Testis (tissue), 3 donors: ENCODE measurements around the gene CLEC16A. TPM values are rescaled to one million over a fixed set of nuclear protein-coding genes. Genes with fewer than 3 reads are reported as not detected.

Experiments
- DNase-seq: peaks from one replicate; pipeline ENCODE4 v3.0.0-alpha.2; 2019
- H3K27ac ChIP-seq, 2 donors: fragments of 200-600 bp; sonication (generic); one replicate each; pipeline ENCODE4 v1.5.1; 2019
- H3K27me3 ChIP-seq: fragments of 200-600 bp; sonication (generic); one replicate; pipeline ENCODE4 v1.5.1; 2019
- H3K36me3 ChIP-seq: fragments of 200-600 bp; sonication (generic); one replicate; pipeline ENCODE4 v1.5.1; 2017; ENCODE audit warnings: low read depth; ENCODE audit errors: missing control alignments
- H3K4me1 ChIP-seq: fragments of 200-600 bp; sonication (generic); one replicate; pipeline ENCODE4 v1.5.1; 2019
- H3K4me3 ChIP-seq, 2 donors: fragments of 200-600 bp; sonication (generic); one replicate each; pipeline ENCODE4 v1.5.1; 2017 to 2019
- H3K9me3 ChIP-seq: fragments of 200-600 bp; sonication (generic); one replicate; pipeline ENCODE4 v1.5.1; 2017
- CTCF ChIP-seq, 3 experiments: fragments of 450-650 bp in 2 of 3; fragments of 200-600 bp in 1 of 3; sonication (generic) in 1 of 3; IDR thresholded peaks; one replicate each; pipeline ENCODE4 v1.5.1; 2016 to 2019; ENCODE audit warnings: antibody characterized with exemption in 3 of 3, mild to moderate bottlenecking in 2 of 3, moderate library complexity in 1 of 3
- POLR2A ChIP-seq: fragments of 450-650 bp; IDR thresholded peaks from one replicate; pipeline ENCODE4 v1.6.1; 2017; ENCODE audit warnings: antibody characterized with exemption, mild to moderate bottlenecking, moderate library complexity
- WGBS, 2 donors: methylation state at CpG; one replicate each; pipeline ENCODE4 v1.1.5; 2018; 5-methylcytosine and 5-hydroxymethylcytosine counted together
- intact Hi-C: fragments of 100-400 bp; cut with DNase I; formaldehyde crosslinking; loops from one replicate; pipeline ENCODE4 v1.15.1; 2023; ENCODE audit warnings: low total_unique reads
- polyA plus RNA-seq: library from polyadenylated mRNA; stranded (reverse); fragments of 350-450 nt; fragmentation: Illumina TruSeq; extraction: RNeasy Lipid Tissue Mini Kit (QIAGEN cat#74804); gene quantifications from one replicate; pipeline ENCODE4 v1.2.3, GENCODE V29; 2014; ENCODE audit warnings: low read depth, low replicate concordance; ENCODE audit not compliant: insufficient read depth
- total RNA-seq, 2 donors: library from RNA; depleted of rRNA; stranded (reverse); fragments of >200 nt; gene quantifications; one replicate each; pipeline ENCODE4 v1.2.3, GENCODE V29; 2016

The CLEC16A gene
- total and polyA plus RNA-seq, 3 donors from 2014 or later, result 93.9 to 126 (median 122) TPM

DNA sequence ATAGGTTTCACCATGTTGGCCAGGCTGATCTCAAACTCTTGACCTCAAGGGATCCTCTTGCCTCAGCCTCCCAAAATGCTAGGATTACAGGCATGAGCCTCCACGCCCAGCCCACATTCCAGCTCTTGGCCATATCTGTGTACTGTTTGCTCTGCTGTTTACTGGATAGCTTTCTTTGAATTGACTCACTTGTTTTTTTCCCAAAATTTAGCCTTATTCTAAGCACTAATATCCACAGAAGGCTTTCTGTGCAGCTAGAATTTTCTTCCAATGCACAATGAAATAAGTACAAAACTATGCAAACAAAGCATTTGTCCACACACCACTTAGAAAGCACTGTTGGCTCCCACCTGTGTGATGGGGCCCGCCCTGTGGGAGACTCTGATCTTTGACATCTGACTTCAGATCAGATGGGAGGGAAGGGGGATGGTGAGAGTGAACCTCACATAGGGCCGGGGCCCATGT lies 72.2 kb downstream of the CLEC16A start:
- no peak for TF ChIP-seq CTCF (IDR thresholded peaks at IDR 0.05)
- TF ChIP-seq POLR2A, result no peak
- H3K4me3 ChIP-seq, result no peak overlapping the region
- H3K27me3 ChIP-seq, result no peaks in the 10 kb centered on the region
- WGBS, 2 donors, result 82 to 92% methylated on average over 2 to 3 of the region's 3 CpGs
- no peaks in the 10 kb centered on the region for H3K4me1 ChIP-seq
- H3K36me3 ChIP-seq, result no peaks in the 10 kb centered on the region
- no peak for DNase-seq
- H3K9me3 ChIP-seq, result no peaks in the 10 kb centered on the region
- intact Hi-C loops, result no loop called here
- peak overlapping the region in 1 of 2 donors; percentile 47 for H3K27ac ChIP-seq

DNA sequence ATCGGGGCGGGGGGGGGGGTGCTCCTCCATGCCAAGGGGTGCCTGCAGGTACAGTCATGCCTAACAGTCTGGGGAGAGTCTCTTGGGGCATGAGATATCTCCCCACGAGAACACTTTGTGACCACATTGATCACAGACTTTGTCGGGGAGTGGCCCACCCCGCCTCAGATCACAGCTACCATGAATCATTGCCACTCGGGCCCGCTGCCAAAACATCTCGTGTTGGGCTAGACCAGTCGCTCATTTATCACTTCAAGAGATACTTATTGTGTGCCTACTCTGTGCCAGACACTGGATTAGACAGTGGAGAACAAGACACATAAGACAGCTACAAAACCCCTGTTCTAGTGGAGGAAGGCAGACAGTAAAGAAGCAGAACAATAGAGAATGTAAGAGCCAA lies 72.6 kb downstream of the CLEC16A start:
- H3K4me3 ChIP-seq, result no peak overlapping the region
- peak overlapping the region in 1 of 2 donors; percentile 47 for H3K27ac ChIP-seq
- 68 to 77% methylated on average over 8 to 9 of the region's 9 CpGs for WGBS, 2 donors
- H3K27me3 ChIP-seq, result no peaks in the 10 kb centered on the region
- no peaks in the 10 kb centered on the region for H3K9me3 ChIP-seq
- TF ChIP-seq CTCF (IDR thresholded peaks at IDR 0.05), result no peak
- TF ChIP-seq POLR2A, result no peak
- no peaks in the 10 kb centered on the region for H3K4me1 ChIP-seq
- no peaks in the 10 kb centered on the region for H3K36me3 ChIP-seq
- peak; percentile 88 for DNase-seq
- intact Hi-C loops, result no loop called here

DNA sequence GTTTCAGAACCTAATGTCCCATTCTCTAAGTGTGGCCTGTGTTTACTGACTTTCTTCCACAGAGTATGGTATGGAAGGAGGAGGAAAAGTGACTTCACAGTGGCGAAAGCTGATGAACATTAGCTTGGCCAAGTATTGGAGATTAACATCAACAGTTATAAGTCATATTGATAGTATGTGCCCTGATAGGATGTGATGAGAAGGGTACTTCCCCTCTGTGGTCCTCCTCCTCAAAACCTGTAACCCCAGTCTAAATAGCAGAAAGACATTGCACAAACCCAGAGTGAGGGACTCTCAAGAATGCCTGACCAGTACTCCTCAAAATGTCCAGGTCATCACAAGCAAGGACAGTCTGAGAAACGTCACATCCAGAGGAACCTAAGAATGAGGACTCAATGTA lies 73.1 kb downstream of the CLEC16A start:
- 73 to 82% methylated on average over 2 of the region's 2 CpGs for WGBS, 2 donors
- Histone ChIP-seq H3K27ac (no peak overlapping the region), H3K27me3 (no peaks in the 10 kb centered on the region), H3K4me1 (no peaks in the 10 kb centered on the region), H3K9me3 (no peaks in the 10 kb centered on the region), H3K4me3 (no peak overlapping the region), H3K36me3 (no peaks in the 10 kb centered on the region)
- DNase-seq, result no peak
- no peak for TF ChIP-seq CTCF (IDR thresholded peaks at IDR 0.05)
- TF ChIP-seq POLR2A, result no peak
- intact Hi-C loops, result no loop called here

DNA sequence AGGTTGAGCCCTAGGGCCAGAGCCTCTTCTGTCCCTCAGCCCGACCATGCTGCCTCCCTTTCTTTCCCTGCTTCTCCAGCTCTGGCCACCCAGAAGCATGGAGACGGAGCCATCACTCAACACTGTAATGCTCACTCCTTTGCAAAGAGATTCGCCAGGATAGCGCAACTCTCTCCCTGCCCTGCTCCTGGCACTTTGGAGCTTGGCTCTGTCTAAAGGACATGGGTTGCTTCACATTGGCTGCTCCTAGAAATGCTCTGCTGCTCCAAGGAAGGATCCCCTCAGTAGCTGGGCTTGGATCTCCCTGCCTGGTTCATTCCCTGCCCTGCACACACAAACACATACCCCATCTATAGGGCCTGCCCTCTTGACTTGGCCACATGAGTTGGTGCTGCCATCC lies 76.0 kb downstream of the CLEC16A start:
- H3K36me3 ChIP-seq, result no peaks in the 10 kb centered on the region
- no peaks in the 10 kb centered on the region for H3K9me3 ChIP-seq
- H3K27ac ChIP-seq, result no peak overlapping the region
- 95 to 97% methylated on average over 4 of the region's 4 CpGs for WGBS, 2 donors
- H3K4me3 ChIP-seq, result no peak overlapping the region
- no peaks in the 10 kb centered on the region for H3K4me1 ChIP-seq
- intact Hi-C loops, result no loop called here
- DNase-seq, result no peak
- H3K27me3 ChIP-seq, result no peaks in the 10 kb centered on the region
- TF ChIP-seq CTCF (IDR thresholded peaks at IDR 0.05) (no peak), POLR2A (no peak)

GRCh38 chr16:11020792-11021551 lies 76.6 kb downstream of the CLEC16A start:
- H3K36me3 ChIP-seq, result no peaks in the 10 kb centered on the region
- DNase-seq, result no peak
- no peaks in the 10 kb centered on the region for H3K9me3 ChIP-seq
- TF ChIP-seq POLR2A (no peak), CTCF (IDR thresholded peaks at IDR 0.05) (no peak)
- no peak overlapping the region for H3K27ac ChIP-seq
- WGBS, 2 donors, result 86% methylated on average over 7 of the region's 7 CpGs
- H3K27me3 ChIP-seq, result no peaks in the 10 kb centered on the region
- intact Hi-C loops, result no loop called here
- H3K4me1 ChIP-seq, result no peaks in the 10 kb centered on the region
- H3K4me3 ChIP-seq, result no peak overlapping the region
